GM18520 (cell line): Measurements from ENCODE around the gene LRCH4.
"Not testable (repeated sequence)": the region's sequence is repeated elsewhere in the genome, so short reads cannot be mapped to it uniquely, and the experiment has no call there.

Experiments used
- ATAC-seq: cut with Tn5 transposase; IDR thresholded peaks from one replicate; pipeline ENCODE4 v1.9.1; 2021; ENCODE audit not compliant: unreplicated experiment

Gene LRCH4

GRCh38 chr7:100568176-100568895 lies 17.6 kb downstream of the LRCH4 start:
- no peak for ATAC-seq

- ATAC-seq = no peak
Measured at GRCh38 chr7:100567751-100568175, 18.2 kb downstream of the LRCH4 start.

- no peak for ATAC-seq
Measured at GRCh38 chr7:100567031-100567730, 18.7 kb downstream of the LRCH4 start.

GRCh38 chr7:100566018-100566531 lies 19.9 kb downstream of the LRCH4 start:
- no peak for ATAC-seq

GRCh38 chr7:100565133-100565571 lies 20.8 kb downstream of the LRCH4 start:
- no peak for ATAC-seq

- not testable (repeated sequence) for ATAC-seq
Measured at GRCh38 chr7:100564405-100564804, 21.5 kb downstream of the LRCH4 start.

- no peak for ATAC-seq
Measured at GRCh38 chr7:100563809-100564400, 22.0 kb downstream of the LRCH4 start.

GRCh38 chr7:100563100-100563564 lies 22.8 kb downstream of the LRCH4 start:
- ATAC-seq = no peak

GRCh38 chr7:100562195-100563099 lies 23.5 kb downstream of the LRCH4 start:
- no peak for ATAC-seq

- ATAC-seq = no peak
Measured at GRCh38 chr7:100561491-100562194, 24.3 kb downstream of the LRCH4 start.

- ATAC-seq = no peak
Measured at GRCh38 chr7:100559127-100559526, 26.8 kb downstream of the LRCH4 start.

- no peak for ATAC-seq
Measured at GRCh38 chr7:100556541-100556940, 29.4 kb downstream of the LRCH4 start.

GRCh38 chr7:100555701-100556100 lies 30.2 kb downstream of the LRCH4 start:
- ATAC-seq = no peak

- ATAC-seq = no peak
Measured at GRCh38 chr7:100553032-100553431, 32.9 kb downstream of the LRCH4 start.

- ATAC-seq = no peak
Measured at GRCh38 chr7:100552532-100552931, 33.4 kb downstream of the LRCH4 start.

GRCh38 chr7:100548446-100548845 lies 37.5 kb downstream of the LRCH4 start:
- ATAC-seq = not testable (repeated sequence)

GRCh38 chr7:100547872-100548271 lies 38.1 kb downstream of the LRCH4 start:
- ATAC-seq = no peak

- no peak for ATAC-seq
Measured at GRCh38 chr7:100546926-100547800, 38.8 kb downstream of the LRCH4 start.
